ENCODE measurements around the gene CDH15.

CDH15 gene

DNA sequence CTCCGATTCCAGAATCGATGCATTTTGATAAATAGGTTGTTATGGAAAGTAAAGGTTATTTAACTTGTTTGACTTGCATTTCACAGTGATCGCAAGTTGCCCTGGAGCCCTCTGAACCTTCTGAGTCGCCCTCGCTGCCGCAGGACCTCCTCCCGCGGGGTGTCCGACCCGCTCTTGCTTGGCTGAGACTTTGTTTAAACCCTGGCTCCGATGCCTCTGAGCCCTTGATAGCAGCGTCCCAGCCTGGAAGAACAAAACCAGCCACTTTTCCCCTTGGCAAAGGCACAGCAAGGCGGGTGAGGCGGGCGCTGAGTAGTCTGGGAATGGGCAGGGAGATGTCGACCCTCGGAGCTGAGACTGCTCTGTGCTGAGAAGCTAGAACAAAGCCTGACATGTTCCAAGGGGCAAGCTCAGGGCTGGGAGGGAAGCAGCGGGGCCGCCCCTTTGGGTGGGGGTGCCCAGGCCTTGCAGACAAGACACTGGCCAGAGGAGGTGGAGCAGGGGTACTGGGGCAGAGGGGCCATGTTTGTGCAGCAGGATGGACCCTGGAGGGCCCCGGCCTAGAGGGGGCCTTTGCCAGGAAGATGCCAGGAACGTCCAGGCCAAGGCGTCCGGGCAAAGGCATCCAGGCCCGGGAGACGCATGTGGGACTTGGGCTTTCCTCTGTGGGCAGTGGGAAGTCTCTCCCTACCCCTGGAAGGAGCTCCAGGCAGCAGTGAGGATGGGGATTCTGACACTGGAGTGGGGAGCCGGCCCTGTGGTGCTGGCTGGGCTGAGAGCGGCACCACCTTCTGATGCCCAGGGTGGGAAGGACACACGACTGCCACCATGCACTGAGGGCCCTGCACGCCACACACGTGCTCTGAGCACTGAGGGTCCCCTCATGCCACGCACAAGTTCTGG, 30.3 kb upstream of the CDH15 start:
- no peak for DNase-seq (ENCODE audit: low spot score)

DNA sequence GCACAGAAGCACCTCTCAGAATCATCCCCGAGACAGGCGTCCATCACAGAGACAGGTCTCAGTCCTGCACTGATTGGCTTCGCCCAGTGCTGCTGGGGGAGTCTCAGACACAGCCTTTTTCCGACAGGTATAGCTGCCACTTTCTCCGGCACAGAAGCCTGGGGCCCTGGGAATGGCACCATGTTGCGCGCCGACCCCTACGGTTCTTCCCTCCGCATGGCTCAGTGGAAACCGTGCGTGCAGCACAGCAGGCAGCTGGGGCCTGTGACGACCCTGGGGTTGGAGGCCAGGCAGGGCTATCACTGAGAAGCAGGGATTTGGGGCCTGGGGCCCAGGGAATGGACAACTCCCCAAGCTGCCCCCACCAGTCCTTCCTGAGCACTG, 29.7 kb upstream of the CDH15 start:
- DNase-seq (ENCODE audit: low spot score): no peak

DNA sequence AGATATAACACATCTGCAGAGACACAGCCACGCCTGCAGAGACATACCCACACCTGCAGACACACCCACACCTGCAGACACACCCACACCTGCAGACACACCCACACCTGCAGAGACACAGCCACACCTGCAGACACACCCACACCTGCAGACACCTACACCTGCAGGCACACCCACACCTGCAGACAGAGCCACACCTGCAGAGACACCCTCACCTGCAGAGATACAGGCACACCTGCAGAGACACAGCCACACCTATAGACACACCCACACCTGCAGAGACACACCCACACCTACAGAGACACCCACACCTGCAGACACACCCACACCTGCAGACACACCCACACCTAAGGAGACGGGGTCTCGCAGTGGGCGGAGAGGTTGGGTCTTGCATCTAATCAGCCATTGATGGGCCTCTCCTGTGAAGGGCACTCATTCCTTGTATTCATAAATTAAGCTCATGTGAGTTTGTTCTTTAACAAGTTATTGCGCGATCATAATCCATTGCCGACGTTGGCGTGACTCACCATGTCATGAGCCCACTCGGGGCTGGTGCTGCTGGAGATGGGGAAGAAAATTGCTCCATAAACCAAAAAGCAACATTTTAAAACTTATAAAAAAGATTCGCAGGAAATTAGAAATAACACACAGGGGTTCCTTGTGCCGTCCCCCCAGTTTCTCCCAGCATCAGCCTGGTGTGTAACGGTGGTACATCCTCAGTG, 28.9 kb upstream of the CDH15 start:
- no peak for DNase-seq (ENCODE audit: low spot score)

- no peak for DNase-seq (ENCODE audit: low spot score)
These were observed 28.3 kb upstream of the CDH15 start for GRCh38 chr16:89143201-89143741.

DNA sequence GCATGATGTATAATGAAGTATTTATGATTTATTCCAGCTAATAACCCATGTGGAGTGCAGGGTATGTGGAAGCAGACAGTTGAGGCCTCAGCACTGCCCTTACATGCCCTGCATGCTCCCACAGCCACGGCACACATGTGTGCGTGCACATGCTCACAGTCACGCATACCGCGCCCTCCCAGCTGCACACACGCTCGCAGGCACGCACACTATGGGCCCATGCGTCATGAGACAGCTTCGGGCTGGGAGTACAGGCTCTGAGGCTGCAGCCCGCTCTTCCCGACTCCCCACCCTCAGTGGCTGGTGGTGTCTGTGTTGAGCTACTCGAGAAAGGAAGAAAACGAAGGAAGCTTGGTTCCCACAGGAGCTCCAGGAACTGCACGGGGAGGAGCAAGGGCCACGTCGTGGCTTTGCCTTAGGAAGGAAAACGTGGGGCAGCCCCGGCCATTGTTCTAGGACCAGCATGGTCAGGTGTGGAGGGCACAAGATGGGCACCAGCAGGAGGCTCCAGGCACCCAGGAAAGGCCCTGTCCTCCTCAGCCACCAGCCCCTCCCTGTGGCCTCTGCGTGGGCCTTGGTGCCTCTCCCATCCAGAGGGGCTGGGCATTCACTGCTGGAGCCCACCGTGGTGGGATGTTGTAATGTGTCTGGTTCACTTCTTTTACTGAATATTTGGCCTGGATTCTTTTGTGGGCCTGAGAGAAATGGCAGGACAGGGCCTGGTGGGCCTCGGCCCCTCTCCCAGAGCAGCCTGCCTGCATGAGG, 27.5 kb upstream of the CDH15 start:
- no peak for DNase-seq (ENCODE audit: low spot score)

- DNase-seq (ENCODE audit: low spot score): no peak
These were observed 26.9 kb upstream of the CDH15 start for GRCh38 chr16:89144681-89145080.

- no peak for DNase-seq (ENCODE audit: low spot score)
These were observed 26.0 kb upstream of the CDH15 start for GRCh38 chr16:89145406-89146161.

DNA sequence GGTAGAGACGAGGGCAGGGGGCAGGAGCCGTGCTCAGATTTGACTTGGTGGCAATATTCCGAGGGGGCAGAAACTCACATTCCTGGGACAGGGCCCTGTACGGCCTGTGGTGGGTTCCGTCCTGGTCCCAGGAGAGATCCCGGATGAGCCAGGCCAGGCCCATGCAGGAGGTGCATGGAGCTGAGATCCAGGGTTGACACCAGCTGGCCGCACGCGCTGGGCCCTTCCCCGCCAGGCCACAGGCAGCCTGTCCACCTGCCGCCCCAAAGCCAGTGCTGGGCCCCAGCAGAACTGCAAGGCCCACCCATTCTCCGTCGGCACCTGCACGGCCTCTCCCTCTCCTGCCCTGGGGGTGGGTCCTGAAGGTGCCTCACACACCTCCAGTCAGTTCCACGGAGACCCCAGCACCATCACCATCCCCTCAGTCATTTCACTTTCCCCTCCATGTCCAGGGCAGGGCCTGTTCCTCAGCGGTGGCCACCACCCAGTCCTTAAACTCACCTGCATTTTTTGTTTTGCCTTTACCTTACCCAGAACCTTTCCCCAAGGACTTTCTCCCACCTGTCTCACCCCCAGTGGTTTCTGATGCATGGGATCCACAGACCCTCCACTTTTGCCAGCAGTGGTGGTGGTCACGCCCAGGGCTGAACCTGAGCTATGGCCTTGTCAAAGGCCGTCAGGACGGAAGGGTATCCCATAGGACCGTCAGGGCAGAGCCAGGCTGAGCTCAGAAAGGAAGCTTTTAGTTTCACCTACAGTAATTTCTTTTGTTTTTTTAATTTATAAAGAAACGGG, 25.1 kb upstream of the CDH15 start:
- DNase-seq (ENCODE audit: low spot score): no peak

- DNase-seq (ENCODE audit: low spot score): no peak
These were observed 24.3 kb upstream of the CDH15 start for GRCh38 chr16:89147085-89147817.

DNA sequence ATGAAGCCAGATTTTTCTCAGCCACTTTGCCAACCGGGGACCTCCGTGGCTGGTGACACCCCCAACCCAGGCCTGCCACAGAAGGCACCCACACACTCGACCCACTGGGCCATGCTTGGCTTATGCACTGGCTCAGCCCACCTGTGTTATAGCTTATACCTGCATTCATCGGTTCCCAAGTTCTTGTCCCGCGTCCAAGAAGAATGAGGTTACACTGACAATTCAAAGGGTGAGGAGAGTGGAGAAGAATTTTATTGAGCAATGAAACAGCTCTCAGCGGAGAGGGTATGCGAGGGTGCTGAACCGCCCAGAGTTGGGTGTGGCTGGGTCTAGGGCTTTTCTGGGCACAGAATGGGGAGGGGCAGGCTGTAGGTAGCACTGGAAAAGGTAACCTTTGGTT, 22.2 kb upstream of the CDH15 start:
- no peak for DNase-seq (ENCODE audit: low spot score)

GRCh38 chr16:89150090-89150835, 21.3 kb upstream of the CDH15 start:
- DNase-seq (ENCODE audit: low spot score): no peak

- DNase-seq (ENCODE audit: low spot score): no peak
These were observed 20.6 kb upstream of the CDH15 start for GRCh38 chr16:89150981-89151380.

DNA sequence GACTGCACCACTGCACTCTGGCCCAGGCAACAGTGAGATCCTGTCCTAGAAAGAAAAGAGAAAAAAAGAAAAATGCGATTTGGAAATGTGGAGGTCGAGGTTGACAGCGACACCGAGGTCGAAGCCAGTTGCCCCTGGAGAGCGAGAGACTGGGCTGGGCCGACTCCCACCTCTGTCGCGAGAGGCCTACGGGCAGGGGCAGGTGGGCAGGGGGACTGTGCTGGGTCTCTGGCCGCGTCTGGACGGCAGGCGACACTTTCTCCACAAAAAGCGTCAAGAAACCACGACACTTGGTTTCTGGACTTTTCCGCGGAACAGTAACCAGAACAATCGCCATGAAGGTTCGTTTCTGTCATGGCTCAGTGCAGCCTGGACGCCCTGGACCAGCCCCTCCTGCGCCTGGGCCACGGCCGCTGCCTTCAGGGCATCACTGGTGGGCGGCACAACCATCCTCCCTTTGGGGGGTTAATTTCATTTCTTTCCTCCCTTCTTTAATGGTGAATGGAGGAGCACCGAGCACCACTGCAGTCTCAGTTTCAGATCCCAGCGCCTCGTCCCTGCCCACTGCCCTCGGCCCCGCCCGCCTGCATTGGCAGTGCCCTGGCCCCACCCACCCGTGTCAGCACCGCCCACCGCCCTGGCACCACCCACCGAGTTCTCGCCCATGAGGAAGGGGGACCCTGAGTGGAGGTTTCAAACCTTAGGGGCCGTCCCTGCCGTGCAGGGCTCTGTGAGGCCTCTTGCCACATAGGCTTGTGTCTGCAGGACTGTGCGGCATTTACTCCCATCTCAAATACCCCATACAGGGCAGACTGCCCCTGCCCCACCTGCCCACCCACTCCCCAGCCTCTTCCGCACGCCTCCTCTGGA, 18.5 kb upstream of the CDH15 start:
- DNase-seq (ENCODE audit: low spot score): no peak

- no peak for DNase-seq (ENCODE audit: low spot score)
These were observed 17.7 kb upstream of the CDH15 start for GRCh38 chr16:89153848-89154271.

GRCh38 chr16:89154390-89155183, 17.0 kb upstream of the CDH15 start:
- no peak for DNase-seq (ENCODE audit: low spot score)

GRCh38 chr16:89155184-89155679, 16.3 kb upstream of the CDH15 start:
- no peak for DNase-seq (ENCODE audit: low spot score)
